HL-60 (cell line): Measurements from ENCODE around the gene METTL21A.

ENCODE experiments used
- CTCF ChIP-seq: IDR thresholded peaks from one replicate; pipeline ENCODE4 v1.5.1; 2011; ENCODE audit warnings: low read length, control low read depth, inconsistent platforms; ENCODE audit not compliant: insufficient read depth
- GABPA ChIP-seq: IDR thresholded peaks from 2 replicates; pipeline ENCODE4 v1.6.1; 2012; ENCODE audit warnings: low read depth
- POLR2AphosphoS5 ChIP-seq: IDR thresholded peaks from 2 replicates; pipeline ENCODE4 v1.6.1; 2012; ENCODE audit warnings: low read depth
- REST ChIP-seq: IDR thresholded peaks from 2 replicates; pipeline ENCODE4 v1.6.1; 2012; ENCODE audit warnings: low read depth; ENCODE audit not compliant: insufficient replicate concordance
- SPI1 ChIP-seq: IDR thresholded peaks from 2 replicates; pipeline ENCODE4 v1.6.1; 2012; ENCODE audit warnings: low read depth, mild to moderate bottlenecking, borderline replicate concordance

- no peak for TF ChIP-seq SPI1
- TF ChIP-seq CTCF, result no peak
- no peak for TF ChIP-seq POLR2AphosphoS5
- no peak for TF ChIP-seq REST
- TF ChIP-seq GABPA, result no peak
These were observed 31.9 kb downstream of the METTL21A start for GRCh38 chr2:207593277-207593676.
